ENCODE data around the gene LIPC. TPM values are rescaled to one million over a fixed set of nuclear protein-coding genes. Genes with fewer than 3 reads are reported as not detected.

Gene LIPC
- total RNA-seq, 2 donors from 2014 or later, result 2.9 to 13.8 TPM

GRCh38 chr15:58445865-58446264 lies 14.1 kb downstream of the LIPC start:
- H3K9me3 ChIP-seq, result no peaks in the 10 kb centered on the region
- intact Hi-C loops (cut with DNase I), result no loop called here
- H3K36me3 ChIP-seq, result no peaks in the 10 kb centered on the region
- H3K27ac ChIP-seq, result no peak overlapping the region
- DNase-seq, result no peak
- TF ChIP-seq CTCF (IDR thresholded peaks at IDR 0.05), result no peak
- peaks cover 7% of the 10 kb centered on the region for H3K4me1 ChIP-seq
- no peak overlapping the region for H3K4me3 ChIP-seq
- H3K9ac ChIP-seq (ENCODE audit: low read depth in 2 of 2, low read length in 2 of 2), result no peak overlapping the region
- H3K27me3 ChIP-seq, result no peaks in the 10 kb centered on the region

DNA sequence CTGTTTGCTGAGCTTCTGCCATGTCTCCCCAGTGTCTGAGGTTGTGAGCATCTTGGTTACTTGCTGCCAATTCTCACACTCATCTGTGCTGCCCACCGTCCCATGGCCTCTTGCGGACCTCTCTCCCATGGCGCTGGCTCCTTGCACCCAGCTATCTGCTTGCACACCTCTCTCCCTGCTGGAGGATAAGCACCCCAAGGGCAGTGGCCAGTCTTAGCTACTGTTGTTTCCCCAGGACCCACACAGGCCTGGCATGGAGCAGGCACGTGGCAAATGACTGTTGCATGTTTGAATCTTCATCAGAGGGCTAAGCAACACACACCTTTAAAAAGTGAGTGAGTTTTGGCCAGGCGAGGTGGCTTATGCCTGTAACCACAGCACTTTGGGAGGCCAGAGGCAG lies 14.7 kb downstream of the LIPC start:
- H3K27me3 ChIP-seq, result no peaks in the 10 kb centered on the region
- H3K4me1 ChIP-seq, result peaks cover 7% of the 10 kb centered on the region
- H3K4me3 ChIP-seq, result no peak overlapping the region
- H3K9me3 ChIP-seq, result no peaks in the 10 kb centered on the region
- DNase-seq, result no peak
- no peak for TF ChIP-seq CTCF (IDR thresholded peaks at IDR 0.05)
- H3K27ac ChIP-seq, result no peak overlapping the region
- H3K36me3 ChIP-seq, result no peaks in the 10 kb centered on the region
- intact Hi-C loops (cut with DNase I), result no loop called here
- H3K9ac ChIP-seq (ENCODE audit: low read depth in 2 of 2, low read length in 2 of 2), result no peak overlapping the region

GRCh38 chr15:58447271-58448010 lies 15.7 kb downstream of the LIPC start:
- peak overlapping the region; percentile 50 for H3K27ac ChIP-seq
- no peak overlapping the region for H3K4me3 ChIP-seq
- no peak for TF ChIP-seq CTCF (IDR thresholded peaks at IDR 0.05)
- H3K27me3 ChIP-seq, result no peaks in the 10 kb centered on the region
- no peak for DNase-seq
- H3K4me1 ChIP-seq, result no peaks in the 10 kb centered on the region
- no peaks in the 10 kb centered on the region for H3K36me3 ChIP-seq
- intact Hi-C loops (cut with DNase I), result no loop called here
- no peak overlapping the region for H3K9ac ChIP-seq (ENCODE audit: low read depth in 2 of 2, low read length in 2 of 2)
- no peaks in the 10 kb centered on the region for H3K9me3 ChIP-seq

DNA sequence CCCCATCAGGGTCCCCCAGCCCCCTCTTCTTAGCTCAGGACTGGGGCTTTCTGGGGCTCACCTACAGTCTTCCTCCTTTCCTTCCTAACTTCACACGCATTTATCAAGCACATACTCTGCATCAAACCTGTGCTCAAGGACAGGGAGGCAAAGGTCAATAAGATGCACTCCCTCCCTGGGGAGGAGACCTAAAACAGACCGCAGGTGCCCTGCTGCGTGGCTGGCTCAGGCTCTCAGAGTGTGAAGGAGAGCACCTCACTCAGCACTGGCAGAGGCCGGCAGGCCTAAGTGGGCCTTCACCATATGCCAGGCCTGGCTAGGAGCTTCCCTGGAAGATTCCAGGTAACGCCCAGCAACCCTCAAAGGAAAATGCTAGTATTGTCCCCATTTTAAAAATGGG lies 16.5 kb downstream of the LIPC start:
- DNase-seq, result peak; percentile 60
- H3K27me3 ChIP-seq, result no peaks in the 10 kb centered on the region
- no peaks in the 10 kb centered on the region for H3K9me3 ChIP-seq
- TF ChIP-seq CTCF (IDR thresholded peaks at IDR 0.05), result no peak
- intact Hi-C loops (cut with DNase I), result no loop called here
- H3K36me3 ChIP-seq, result no peaks in the 10 kb centered on the region
- H3K4me3 ChIP-seq, result no peak overlapping the region
- no peaks in the 10 kb centered on the region for H3K4me1 ChIP-seq
- H3K9ac ChIP-seq (ENCODE audit: low read depth in 2 of 2, low read length in 2 of 2), result no peak overlapping the region
- peak overlapping the region; percentile 50 for H3K27ac ChIP-seq

- DNase-seq, result no peak
- H3K4me1 ChIP-seq, result no peaks in the 10 kb centered on the region
- no peak overlapping the region for H3K4me3 ChIP-seq
- no peaks in the 10 kb centered on the region for H3K9me3 ChIP-seq
- no peak overlapping the region for H3K9ac ChIP-seq (ENCODE audit: low read depth in 2 of 2, low read length in 2 of 2)
- intact Hi-C loops (cut with DNase I), result no loop called here
- TF ChIP-seq CTCF (IDR thresholded peaks at IDR 0.05), result no peak
- H3K27ac ChIP-seq, result no peak overlapping the region
- no peaks in the 10 kb centered on the region for H3K27me3 ChIP-seq
- H3K36me3 ChIP-seq, result no peaks in the 10 kb centered on the region
These were observed 17.1 kb downstream of the LIPC start for GRCh38 chr15:58448906-58449305.
